PC-3 (cell line): Measurements from ENCODE around the gene ATG4D. TPM values are rescaled to one million over a fixed set of nuclear protein-coding genes. Genes with fewer than 3 reads are reported as not detected.

Experiments used
- ATAC-seq: fragments of 200-7000 bp; cut with Tn5 transposase; 2 replicates; pipeline ENCODE4 v1.9.1; 2020; ENCODE audit warnings: mild to moderate bottlenecking, moderate library complexity
- BruUV-seq: library from RNA; stranded (reverse); fragments of 400-500 nt; replicated peaks from 2 replicates; lab custom pipeline; 2021; lab: Mats Ljungman, UMichigan
- CTCF ChIA-PET: fragments of 300-600 bp; sonication (Branson Sonifier 250); formaldehyde crosslinking; loops from one replicate; lab custom pipeline; 2022; ENCODE audit warnings: antibody characterized with exemption; lab: Charles Lee
- POLR2A ChIA-PET: fragments of 300-600 bp; sonication (Branson Sonifier 250); formaldehyde crosslinking; loops from one replicate; lab custom pipeline; 2022; ENCODE audit warnings: antibody characterized with exemption; ENCODE audit not compliant: unreplicated experiment; lab: Charles Lee
- DNase-seq: peaks from one replicate; pipeline ENCODE4 v3.0.0-alpha.2; 2015
- H2AFZ ChIP-seq: fragments of 300-600 bp; sonication (generic); 2 replicates; pipeline ENCODE4 v1.6.0; 2016; ENCODE audit warnings: antibody characterized with exemption, low read length
- H3F3A ChIP-seq: fragments of 300-600 bp; sonication (generic); one replicate; pipeline ENCODE4 v1.6.0; 2017; ENCODE audit warnings: antibody characterized with exemption, low read length, control low read depth, mild to moderate bottlenecking; ENCODE audit not compliant: unreplicated experiment
- H3K27ac ChIP-seq: fragments of 300-600 bp; sonication (generic); 2 replicates; pipeline ENCODE4 v1.5.1; 2016; ENCODE audit warnings: mild to moderate bottlenecking, low read length
- H3K27me3 ChIP-seq: fragments of 300-600 bp; sonication (generic); 2 replicates; pipeline ENCODE4 v1.6.1; 2016; ENCODE audit warnings: low read length, mixed read lengths
- H3K36me3 ChIP-seq: fragments of 300-600 bp; sonication (generic); 2 replicates; pipeline ENCODE4 v1.6.1; 2016; ENCODE audit warnings: low read depth, mixed run types, low read length, mixed read lengths
- H3K4me1 ChIP-seq: fragments of 300-600 bp; sonication (generic); 2 replicates; pipeline ENCODE4 v1.5.1; 2016; ENCODE audit warnings: low read length; ENCODE audit not compliant: insufficient read depth
- H3K4me2 ChIP-seq: fragments of 300-600 bp; sonication (generic); 2 replicates; pipeline ENCODE4 v1.6.0; 2016; ENCODE audit warnings: low read length
- H3K4me3 ChIP-seq: fragments of 300-600 bp; sonication (generic); 2 replicates; pipeline ENCODE4 v1.5.1; 2016; ENCODE audit warnings: mild to moderate bottlenecking, low read length, mixed read lengths
- H3K79me2 ChIP-seq: fragments of 300-600 bp; sonication (generic); 2 replicates; pipeline ENCODE4 v1.6.1; 2017; ENCODE audit warnings: low read length, mixed read lengths
- H3K9ac ChIP-seq: fragments of 300-600 bp; sonication (generic); 2 replicates; pipeline ENCODE4 v1.6.0; 2016; ENCODE audit warnings: mild to moderate bottlenecking, low read length
- H3K9me2 ChIP-seq: fragments of 300-600 bp; sonication (generic); replicated peaks from 2 replicates; pipeline ENCODE4 v1.6.1; 2016; ENCODE audit warnings: mixed run types, low read length, mixed read lengths
- H3K9me3 ChIP-seq: fragments of 300-600 bp; sonication (generic); 2 replicates; pipeline ENCODE4 v1.6.1; 2016; ENCODE audit warnings: low read length, mixed read lengths
- H4K20me1 ChIP-seq: fragments of 300-600 bp; sonication (generic); 2 replicates; pipeline ENCODE4 v1.6.1; 2016; ENCODE audit warnings: low read length, mixed read lengths
- CTCF ChIP-seq: fragments of 300-600 bp; sonication (generic); conservative IDR thresholded peaks from 2 replicates; pipeline ENCODE4 v1.5.1; 2017; ENCODE audit warnings: antibody characterized with exemption, low read depth, mild to moderate bottlenecking, low read length
- EZH2 ChIP-seq: fragments of 300-600 bp; sonication (generic); IDR thresholded peaks from one replicate; pipeline ENCODE4 v1.6.1; 2017; ENCODE audit warnings: antibody characterized with exemption, mild to moderate bottlenecking, low read length; ENCODE audit not compliant: unreplicated experiment
- EZH2phosphoT487 ChIP-seq: fragments of 300-600 bp; sonication (generic); IDR thresholded peaks from 2 replicates; pipeline ENCODE4 v1.6.1; 2018; ENCODE audit warnings: mild to moderate bottlenecking, antibody characterized with exemption, low read length, borderline replicate concordance
- intact Hi-C: fragments of 100-400 bp; cut with micrococcal nuclease; formaldehyde crosslinking; loops from 2 replicates; pipeline ENCODE4 v1.9.0; 2023
- total RNA-seq: library from RNA; depleted of rRNA; stranded (reverse); fragments of >200 nt; gene quantifications from 2 replicates; pipeline ENCODE4 v1.2.3, GENCODE V29; 2014

The ATG4D gene
- total RNA-seq, 1 experiment from 2014 or later: 65.9 TPM

GRCh38 chr19:10546817-10547216 lies 3.1 kb downstream of the ATG4D start:
- POLR2A ChIA-PET: no interaction called here
- Histone ChIP-seq H3K79me2 (peaks cover 26% of the 10 kb centered on the region), H2AFZ (no peak overlapping the region), H3K27me3 (no peaks in the 10 kb centered on the region), H3K9ac (no peak overlapping the region), H3K4me2 (no peak overlapping the region), H3K9me3 (no peaks in the 10 kb centered on the region), H3K4me3 (no peak overlapping the region), H3K36me3 (peaks cover 7% of the 10 kb centered on the region; the same call in 1 of the 2 replicates), H3K9me2 (no peaks in the 10 kb centered on the region), H4K20me1 (no peaks in the 10 kb centered on the region), H3K27ac (no peak overlapping the region), H3F3A (no peaks in the 10 kb centered on the region), H3K4me1 (0 out of 2 replicates have a peak, but pooled peaks cover 9% of the 10 kb centered on the region)
- CTCF ChIA-PET: no interaction called here
- no peak for ATAC-seq
- BruUV-seq: no TSS peak
- intact Hi-C loops: no loop called here
- DNase-seq: no peak
- TF ChIP-seq EZH2 (no peak), EZH2phosphoT487 (no peak), CTCF (no peak)

- CTCF ChIA-PET: no interaction called here
- BruUV-seq: no TSS peak
- H4K20me1 ChIP-seq: no peaks in the 10 kb centered on the region
- H3K4me1 ChIP-seq: 0 out of 2 replicates have a peak, but pooled peaks cover 9% of the 10 kb centered on the region
- no peak for TF ChIP-seq EZH2phosphoT487
- no peak for TF ChIP-seq EZH2
- no peak for TF ChIP-seq CTCF
- POLR2A ChIA-PET: no interaction called here
- DNase-seq (no peak), ATAC-seq (no peak)
- peaks cover 25% of the 10 kb centered on the region for H3K36me3 ChIP-seq
- no peak overlapping the region for H3K27ac ChIP-seq
- H3K4me3 ChIP-seq: no peak overlapping the region
- no peak overlapping the region for H3K4me2 ChIP-seq
- no peak overlapping the region for H3K9ac ChIP-seq
- H3K9me2 ChIP-seq: no peaks in the 10 kb centered on the region
- intact Hi-C loops: no loop called here
- H3F3A ChIP-seq: no peaks in the 10 kb centered on the region
- H3K27me3 ChIP-seq: no peaks in the 10 kb centered on the region
- H2AFZ ChIP-seq: no peak overlapping the region
- peaks cover 26% of the 10 kb centered on the region for H3K79me2 ChIP-seq
- no peaks in the 10 kb centered on the region for H3K9me3 ChIP-seq
Observed at GRCh38 chr19:10548746-10549276, 5.1 kb downstream of the ATG4D start.

- no peak overlapping the region for H3K4me3 ChIP-seq
- no peak overlapping the region for H2AFZ ChIP-seq
- no peaks in the 10 kb centered on the region for H3K9me2 ChIP-seq
- peaks cover 31% of the 10 kb centered on the region for H3K36me3 ChIP-seq
- ATAC-seq: no peak
- no peak overlapping the region for H3K27ac ChIP-seq
- H3K79me2 ChIP-seq: peaks cover 19% of the 10 kb centered on the region
- H3K4me2 ChIP-seq: no peak overlapping the region
- no TSS peak for BruUV-seq
- intact Hi-C loops: no loop called here
- no peaks in the 10 kb centered on the region for H4K20me1 ChIP-seq
- ChIA-PET POLR2A (no interaction called here), CTCF (no interaction called here)
- no peaks in the 10 kb centered on the region for H3K9me3 ChIP-seq
- 0 out of 2 replicates have a peak, but pooled peaks cover 5% of the 10 kb centered on the region for H3K4me1 ChIP-seq
- no peaks in the 10 kb centered on the region for H3K27me3 ChIP-seq
- no peaks in the 10 kb centered on the region for H3F3A ChIP-seq
- H3K9ac ChIP-seq: no peak overlapping the region
- DNase-seq: no peak
- no peak for TF ChIP-seq EZH2
- TF ChIP-seq CTCF: no peak
- TF ChIP-seq EZH2phosphoT487: no peak
Observed at GRCh38 chr19:10549733-10550132, 6.0 kb downstream of the ATG4D start.
